ES-I3 (cell line): ENCODE results near the gene CCRL2.

Experiments
- H3K36me3 ChIP-seq: 2 replicates; pipeline ENCODE4 v1.6.1; 2013; ENCODE audit warnings: mild to moderate bottlenecking, low read length, control low read depth, moderate library complexity; ENCODE audit not compliant: insufficient read depth
- H3K4me1 ChIP-seq: 2 replicates; pipeline ENCODE4 v1.6.1; 2013; ENCODE audit warnings: mild to moderate bottlenecking, control low read depth, low read length; ENCODE audit not compliant: insufficient read depth
- H3K9ac ChIP-seq: 2 replicates; pipeline ENCODE4 v1.6.1; 2013; ENCODE audit warnings: low read depth, mild to moderate bottlenecking, low read length, moderate library complexity
- H3K9me3 ChIP-seq: 2 replicates; pipeline ENCODE4 v1.6.1; 2013; ENCODE audit warnings: mild to moderate bottlenecking, low read length, moderate library complexity; ENCODE audit not compliant: control insufficient read depth, insufficient read depth

CCRL2 gene

GRCh38 chr3:46406788-46407611 is at the start of gene CCRL2, which contains the start of gene CCR5AS:
Gene CCRL2 (plus strand): TSS chr3:46407259. CDS start chr3:46408080, 821 bp downstream.
Gene CCR5AS (minus strand): TSS chr3:46407066.
- H3K9ac ChIP-seq = no peak within 1 kb of the TSS

GRCh38 chr3:46358466-46358865 is 48.6 kb upstream of the CCRL2 start:
- Histone ChIP-seq H3K9ac (no peak overlapping the region), H3K4me1 (no peaks in the 10 kb centered on the region), H3K9me3 (no peaks in the 10 kb centered on the region), H3K36me3 (no peaks in the 10 kb centered on the region)

More at GRCh38 chr3:46406788-46407611, at the start of gene CCRL2, which contains the start of gene CCR5AS:
- Histone ChIP-seq H3K36me3 (no peaks in the 10 kb centered on the region), H3K9me3 (no peaks in the 10 kb centered on the region), H3K4me1 (no peaks in the 10 kb centered on the region; the same call in 1 of the 2 replicates)

GRCh38 chr3:46359733-46360493 is 47.1 kb upstream of the CCRL2 start:
- Histone ChIP-seq H3K9ac (no peak overlapping the region), H3K4me1 (no peaks in the 10 kb centered on the region), H3K9me3 (no peaks in the 10 kb centered on the region), H3K36me3 (no peaks in the 10 kb centered on the region)

- no peaks in the 10 kb centered on the region for H3K4me1 ChIP-seq
- H3K9ac ChIP-seq = no peak overlapping the region
- no peaks in the 10 kb centered on the region for H3K9me3 ChIP-seq
- no peaks in the 10 kb centered on the region for H3K36me3 ChIP-seq
Observed at GRCh38 chr3:46360907-46361306, 46.2 kb upstream of the CCRL2 start.

GRCh38 chr3:46361408-46362283 is 45.4 kb upstream of the CCRL2 start:
- H3K9me3 ChIP-seq = no peaks in the 10 kb centered on the region
- no peaks in the 10 kb centered on the region for H3K4me1 ChIP-seq
- no peaks in the 10 kb centered on the region for H3K36me3 ChIP-seq
- H3K9ac ChIP-seq = no peak overlapping the region

- Histone ChIP-seq H3K36me3 (no peaks in the 10 kb centered on the region), H3K4me1 (no peaks in the 10 kb centered on the region), H3K9me3 (no peaks in the 10 kb centered on the region), H3K9ac (no peak overlapping the region)
Observed at GRCh38 chr3:46365041-46365440, 42.0 kb upstream of the CCRL2 start.

GRCh38 chr3:46365737-46366524 is 41.1 kb upstream of the CCRL2 start:
- Histone ChIP-seq H3K9me3 (no peaks in the 10 kb centered on the region), H3K36me3 (no peaks in the 10 kb centered on the region), H3K4me1 (no peaks in the 10 kb centered on the region), H3K9ac (no peak overlapping the region)

GRCh38 chr3:46367811-46368210 is 39.2 kb upstream of the CCRL2 start:
- H3K9ac ChIP-seq = no peak overlapping the region
- H3K9me3 ChIP-seq = no peaks in the 10 kb centered on the region
- no peaks in the 10 kb centered on the region for H3K4me1 ChIP-seq

GRCh38 chr3:46368569-46368968 is 38.5 kb upstream of the CCRL2 start:
- Histone ChIP-seq H3K9me3 (no peaks in the 10 kb centered on the region), H3K36me3 (no peaks in the 10 kb centered on the region), H3K4me1 (no peaks in the 10 kb centered on the region), H3K9ac (no peak overlapping the region)

More at GRCh38 chr3:46367811-46368210, 39.2 kb upstream of the CCRL2 start:
- H3K36me3 ChIP-seq = no peaks in the 10 kb centered on the region

- no peak overlapping the region for H3K9ac ChIP-seq
- no peaks in the 10 kb centered on the region for H3K9me3 ChIP-seq
- H3K4me1 ChIP-seq = no peaks in the 10 kb centered on the region
- H3K36me3 ChIP-seq = no peaks in the 10 kb centered on the region
Observed at GRCh38 chr3:46369151-46369550, 37.9 kb upstream of the CCRL2 start.

GRCh38 chr3:46369675-46370132 is 37.4 kb upstream of the CCRL2 start:
- Histone ChIP-seq H3K36me3 (no peaks in the 10 kb centered on the region), H3K4me1 (no peaks in the 10 kb centered on the region), H3K9ac (no peak overlapping the region), H3K9me3 (no peaks in the 10 kb centered on the region)

- Histone ChIP-seq H3K36me3 (no peaks in the 10 kb centered on the region), H3K9me3 (no peaks in the 10 kb centered on the region), H3K9ac (no peak within 1 kb of the TSS), H3K4me1 (peaks cover 4% of the 10 kb centered on the region; the same call in 1 of the 2 replicates)
Observed at GRCh38 chr3:46370839-46371518, 36.1 kb upstream of the CCRL2 start, which contains the start of gene CCR5. Gene CCR5 (plus strand): TSS chr3:46370946. CDS start chr3:46372903, 1,957 bp downstream.
